Stomach (tissue), 9 donors: Measurements from ENCODE around the gene CASP2. TPM values are rescaled to one million over a fixed set of nuclear protein-coding genes. Genes with fewer than 3 reads are reported as not detected.

Experiments used
- DNase-seq, 2 donors: peaks; one replicate each; pipeline versions ENCODE4 v3.0.0 to v3.0.0-alpha.2; 2013 to 2019
- H3K27ac ChIP-seq, 5 donors: fragments of 200-600 bp in 4 of 5; sonication (generic) in 4 of 5; one replicate each; pipeline ENCODE4 v1.5.1; 2013 to 2019; ENCODE audit warnings: mild to moderate bottlenecking in 1 of 5, moderate library complexity in 1 of 5
- H3K27me3 ChIP-seq, 3 donors: fragments of 200-600 bp; sonication (generic); one replicate each; pipeline ENCODE4 v1.5.1; 2017 to 2019; ENCODE audit warnings: mixed run types in 1 of 3
- H3K36me3 ChIP-seq, 4 donors: fragments of 200-600 bp; sonication (generic); 1 replicate in 3 of 4; 2 replicates in 1 of 4; pipeline ENCODE4 v1.5.1; 2016 to 2019
- H3K4me1 ChIP-seq, 4 donors: fragments of 200-600 bp; sonication (generic); one replicate each; pipeline ENCODE4 v1.5.1; 2016 to 2019
- H3K4me3 ChIP-seq, 4 donors: fragments of 200-600 bp; sonication (generic) in 3 of 4; one replicate each; pipeline ENCODE4 v1.5.1; 2016 to 2019; ENCODE audit warnings: mild to moderate bottlenecking in 1 of 4
- H3K9me3 ChIP-seq, 4 donors: fragments of 200-600 bp; sonication (generic); one replicate each; pipeline ENCODE4 v1.5.1; 2016 to 2019
- EP300 ChIP-seq: sonication (generic); formaldehyde crosslinking; IDR thresholded peaks from one replicate; pipeline ENCODE4 v1.6.1; 2017; ENCODE audit warnings: antibody characterized with exemption
- POLR2A ChIP-seq, 4 donors: fragments of 450-650 bp; IDR thresholded peaks; one replicate each; pipeline ENCODE4 v1.6.1; 2016; ENCODE audit warnings: antibody characterized with exemption in 4 of 4, control low read depth in 2 of 4, mild to moderate bottlenecking in 1 of 4, moderate library complexity in 1 of 4
- POLR2AphosphoS5 ChIP-seq, 3 donors: sonication (generic); formaldehyde crosslinking; IDR thresholded peaks; one replicate each; pipeline ENCODE4 v1.6.1; 2016; ENCODE audit warnings: antibody characterized with exemption in 3 of 3
- WGBS, 5 donors: extraction: QIAGEN DNeasy Blood & Tissue Kit in 3 of 5; methylation state at CpG; one replicate each; pipeline versions ENCODE4 v1.1.5 to v1.1.7; 2013 to 2018; 5-methylcytosine and 5-hydroxymethylcytosine counted together
- intact Hi-C: fragments of 100-400 bp; cut with DNase I; formaldehyde crosslinking; loops from one replicate; pipeline ENCODE4 v1.15.1; 2023; ENCODE audit warnings: low total_unique reads
- polyA plus RNA-seq, 3 donors: library from polyadenylated mRNA; stranded (reverse); fragments of 200-250 nt; gene quantifications; one replicate each; pipeline ENCODE4 v1.2.3, GENCODE V29; 2013
- total RNA-seq, 5 donors: library from RNA; depleted of rRNA; stranded (reverse); fragments of >200 nt; gene quantifications; one replicate each; pipeline versions ENCODE4 v1.1.0 to v1.2.3, GENCODE V29; 2014 to 2016
- TF ChIP-seq, protein P1 (sequence below), 7 experiments: fragments of 450-650 bp in 4 of 7; fragments of 200-600 bp in 3 of 7; sonication (generic) in 3 of 7; IDR thresholded peaks; one replicate each; pipeline ENCODE4 v1.5.1; 2016 to 2019; ENCODE audit warnings: antibody characterized with exemption in 7 of 7, control low read depth in 2 of 7, mild to moderate bottlenecking in 1 of 7
- donor health status: healthy with polysubstance abuse.
- donor health status: Bipolar disorder and iron deficiency.
- donor health status: healthy.

Gene CASP2
- total and polyA plus RNA-seq, 8 donors: 4.6 to 27.7 (median 15.5) TPM

DNA sequence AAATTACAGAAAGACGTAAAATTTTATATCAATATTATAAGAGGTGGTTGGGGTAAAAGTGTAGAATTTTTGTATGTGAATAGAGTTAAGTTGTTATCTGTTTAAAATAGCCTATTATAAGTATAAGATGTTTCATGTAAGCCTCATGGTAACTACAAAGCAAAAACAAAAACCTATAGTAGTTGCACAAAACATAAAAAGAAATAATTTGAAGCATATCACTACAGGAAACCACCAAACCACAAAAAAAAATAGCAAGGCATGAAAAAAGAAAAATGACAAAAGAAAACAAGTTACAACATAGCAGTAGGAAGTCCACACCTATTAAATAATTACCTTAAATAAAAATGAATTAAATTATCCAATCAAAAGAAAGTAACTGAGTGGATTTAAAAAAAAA, 37.3 kb upstream of the CASP2 start:
- 81 to 93% (median 88%) methylated on average over 1 of the region's 1 CpG for WGBS, 5 donors
- no peak overlapping the region for H3K27ac ChIP-seq
- intact Hi-C loops: no loop called here
- DNase-seq: no peak
- H3K9me3 ChIP-seq: no peaks in the 10 kb centered on the region
- H3K4me3 ChIP-seq: no peak overlapping the region
- TF ChIP-seq EP300 (no peak), POLR2AphosphoS5 (IDR thresholded peaks at IDR 0.05) (no peak), POLR2A (IDR thresholded peaks at IDR 0.05) (no peak)
- TF ChIP-seq, protein P1, sequence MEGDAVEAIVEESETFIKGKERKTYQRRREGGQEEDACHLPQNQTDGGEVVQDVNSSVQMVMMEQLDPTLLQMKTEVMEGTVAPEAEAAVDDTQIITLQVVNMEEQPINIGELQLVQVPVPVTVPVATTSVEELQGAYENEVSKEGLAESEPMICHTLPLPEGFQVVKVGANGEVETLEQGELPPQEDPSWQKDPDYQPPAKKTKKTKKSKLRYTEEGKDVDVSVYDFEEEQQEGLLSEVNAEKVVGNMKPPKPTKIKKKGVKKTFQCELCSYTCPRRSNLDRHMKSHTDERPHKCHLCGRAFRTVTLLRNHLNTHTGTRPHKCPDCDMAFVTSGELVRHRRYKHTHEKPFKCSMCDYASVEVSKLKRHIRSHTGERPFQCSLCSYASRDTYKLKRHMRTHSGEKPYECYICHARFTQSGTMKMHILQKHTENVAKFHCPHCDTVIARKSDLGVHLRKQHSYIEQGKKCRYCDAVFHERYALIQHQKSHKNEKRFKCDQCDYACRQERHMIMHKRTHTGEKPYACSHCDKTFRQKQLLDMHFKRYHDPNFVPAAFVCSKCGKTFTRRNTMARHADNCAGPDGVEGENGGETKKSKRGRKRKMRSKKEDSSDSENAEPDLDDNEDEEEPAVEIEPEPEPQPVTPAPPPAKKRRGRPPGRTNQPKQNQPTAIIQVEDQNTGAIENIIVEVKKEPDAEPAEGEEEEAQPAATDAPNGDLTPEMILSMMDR (IDR thresholded peaks at IDR 0.05): no peak
- peaks cover 0 to 15% (median 0%) of the 10 kb centered on the region in 4 donors for H3K4me1 ChIP-seq
- H3K36me3 ChIP-seq: no peaks in the 10 kb centered on the region
- no peaks in the 10 kb centered on the region for H3K27me3 ChIP-seq

DNA sequence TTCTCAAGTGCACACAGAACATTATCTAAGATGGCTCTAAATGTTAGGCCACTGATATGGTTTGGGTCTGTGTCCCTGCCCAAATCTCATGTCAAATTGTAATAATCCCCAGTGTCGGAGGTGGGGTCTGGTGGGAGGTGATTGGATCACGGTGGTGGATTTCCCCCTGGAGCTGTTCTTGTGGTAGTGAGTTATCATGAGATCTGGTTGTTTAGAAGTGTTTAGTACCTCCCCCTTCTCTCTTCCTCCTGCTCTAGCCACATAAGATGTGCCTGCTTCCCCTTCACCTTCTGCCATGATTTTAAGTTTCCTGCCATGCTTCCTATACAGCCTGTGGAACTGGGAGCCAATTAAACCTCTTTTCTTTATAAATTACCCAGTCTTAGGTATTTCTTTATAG, 36.1 kb upstream of the CASP2 start:
- no peaks in the 10 kb centered on the region for H3K36me3 ChIP-seq
- intact Hi-C loops: no loop called here

DNA sequence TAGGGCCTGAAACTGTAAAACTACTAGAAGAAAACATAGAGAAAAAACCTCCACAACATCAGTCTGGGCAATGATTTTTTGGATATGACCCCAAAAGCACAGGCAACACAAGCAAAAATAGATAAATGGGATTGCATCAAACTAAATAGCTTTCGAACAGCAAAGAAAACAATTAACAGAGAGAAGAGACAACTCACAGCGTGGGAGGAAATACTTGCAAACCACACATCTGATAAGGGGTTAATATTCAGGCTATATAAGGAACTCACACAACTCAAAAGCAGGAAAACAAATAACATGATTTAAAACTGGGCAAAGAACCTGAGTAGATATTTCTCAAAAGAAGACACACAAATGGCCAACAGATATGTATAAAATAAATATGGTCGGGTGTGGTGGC, 32.6 kb upstream of the CASP2 start:
- Histone ChIP-seq H3K27me3 (no peaks in the 10 kb centered on the region), H3K4me3 (no peak overlapping the region), H3K36me3 (no peaks in the 10 kb centered on the region), H3K9me3 (no peaks in the 10 kb centered on the region), H3K27ac (no peak overlapping the region), H3K4me1 (peaks cover 0 to 26% (median 6%) of the 10 kb centered on the region in 4 donors)
- intact Hi-C loops: no loop called here
- no peak for DNase-seq
- 46 to 73% (median 59%) methylated on average over 3 of the region's 3 CpGs for WGBS, 5 donors
- no peak for TF ChIP-seq EP300
- TF ChIP-seq POLR2A (IDR thresholded peaks at IDR 0.05): no peak
- no peak for TF ChIP-seq POLR2AphosphoS5 (IDR thresholded peaks at IDR 0.05)
- TF ChIP-seq, protein P1 (IDR thresholded peaks at IDR 0.05): no peak

More for the DNA sequence above, 36.1 kb upstream of the CASP2 start:
- DNase-seq: no peak
- no peak for TF ChIP-seq EP300
- TF ChIP-seq, protein P1 (IDR thresholded peaks at IDR 0.05): no peak
- TF ChIP-seq POLR2A (IDR thresholded peaks at IDR 0.05): no peak
- no peak for TF ChIP-seq POLR2AphosphoS5 (IDR thresholded peaks at IDR 0.05)
- H3K4me1 ChIP-seq: peaks cover 0 to 14% (median 0%) of the 10 kb centered on the region in 4 donors
- H3K4me3 ChIP-seq: no peak overlapping the region
- H3K27ac ChIP-seq: no peak overlapping the region
- 68 to 88% (median 82%) methylated on average over 2 of the region's 2 CpGs for WGBS, 5 donors
- H3K9me3 ChIP-seq: no peaks in the 10 kb centered on the region
- no peaks in the 10 kb centered on the region for H3K27me3 ChIP-seq

DNA sequence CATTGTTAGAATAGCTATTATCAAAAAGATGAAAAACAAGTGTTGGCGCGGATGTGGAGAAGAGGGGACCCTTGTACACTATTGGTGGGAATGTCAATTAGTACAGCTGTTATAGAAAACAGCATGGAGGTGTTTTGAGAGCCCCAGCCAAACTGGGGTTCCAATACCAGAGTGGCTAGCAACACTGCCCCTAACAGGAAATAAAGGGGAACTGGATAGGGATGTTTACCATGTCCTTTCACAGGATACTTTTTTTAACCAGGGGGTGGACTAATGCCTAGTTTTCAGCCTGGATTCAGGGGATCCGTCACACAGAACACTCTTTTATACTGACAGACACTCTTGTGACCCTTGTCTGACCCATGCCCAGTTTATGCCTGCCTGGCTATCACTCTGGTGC, 31.8 kb upstream of the CASP2 start:
- 85 to 91% (median 89%) methylated on average over 3 of the region's 3 CpGs for WGBS, 5 donors
- intact Hi-C loops: no loop called here
- no peak for DNase-seq
- peaks cover 0 to 26% (median 6%) of the 10 kb centered on the region in 4 donors for H3K4me1 ChIP-seq
- no peak overlapping the region for H3K4me3 ChIP-seq
- no peaks in the 10 kb centered on the region for H3K9me3 ChIP-seq
- no peaks in the 10 kb centered on the region for H3K36me3 ChIP-seq
- H3K27me3 ChIP-seq: no peaks in the 10 kb centered on the region
- no peak overlapping the region for H3K27ac ChIP-seq
- TF ChIP-seq POLR2A (IDR thresholded peaks at IDR 0.05) (no peak), POLR2AphosphoS5 (IDR thresholded peaks at IDR 0.05) (no peak)
- TF ChIP-seq, protein P1 (IDR thresholded peaks at IDR 0.05): no peak
